ENCODE measurements around the gene TMED9. TPM values are rescaled to one million over a fixed set of nuclear protein-coding genes. Genes with fewer than 3 reads are reported as not detected.
A peak's percentile ranks its signal among the peaks of the same experiment; 100 is the strongest.

TMED9 gene
- total and polyA plus RNA-seq, 2 of the 4 experiments (the other 2 are of a cell fraction), result 123 to 357 TPM

GRCh38 chr5:177542816-177543465 is 49.1 kb upstream of the TMED9 start:
- Histone ChIP-seq H2BK120ac (ENCODE audit: low read depth, low read length) (no peak overlapping the region), H3K4me2 (ENCODE audit: low read depth, low read length) (no peak overlapping the region), H2BK5ac (ENCODE audit: low read depth, low read length, poor library complexity, severe bottlenecking) (peak overlapping the region; percentile 15), H4K91ac (ENCODE audit: insufficient read depth, low read depth, low read length) (no peak overlapping the region), H3K9ac (ENCODE audit: low read depth, low read length) (no peak overlapping the region), H3K4ac (ENCODE audit: low read depth, low read length) (no peak overlapping the region), H4K20me1 (ENCODE audit: insufficient read depth, low read length) (peaks cover 44% of the 10 kb centered on the region), H3K9me3 (ENCODE audit: control insufficient read depth, insufficient read depth, low read length) (no peaks in the 10 kb centered on the region), H2BK15ac (ENCODE audit: low read depth, low read length) (no peak overlapping the region), H3K79me1 (ENCODE audit: low read depth in 1 of 2, low read length in 2 of 2) (peaks cover 41 to 73% of the 10 kb centered on the region in 2 experiments), H3K4me3 (ENCODE audit: insufficient read depth, low read depth, low read length) (no peak overlapping the region), H2AK9ac (replicated peaks; ENCODE audit: low read depth, low read length, poor library complexity) (no peak overlapping the region), H2BK20ac (ENCODE audit: low read depth, low read length) (no peak overlapping the region), H2AFZ (replicated peaks; ENCODE audit: low read length, poor library complexity) (no peak overlapping the region), H3K27ac (ENCODE audit: insufficient read depth, low read length) (no peak overlapping the region), H4K5ac (ENCODE audit: low read depth, low read length) (no peak overlapping the region), H3K23ac (ENCODE audit: low read depth, low read length) (peak overlapping the region; percentile 19; the same call in 1 of the 2 replicates), H3K56ac (ENCODE audit: extremely low read depth, insufficient read depth, low read length) (no peak overlapping the region), H3K4me1 (ENCODE audit: control insufficient read depth, insufficient read depth, low read length) (peaks cover 29% of the 10 kb centered on the region), H3K18ac (ENCODE audit: low read depth, low read length) (no peak overlapping the region; the same call in 1 of the 2 replicates), H3K9me1 (ENCODE audit: insufficient read depth, low read length) (peaks cover 30% of the 10 kb centered on the region), H4K8ac (ENCODE audit: low read depth in 2 of 2, low read length in 2 of 2) (peak overlapping the region in 1 of 2 experiments; percentile 25; a peak in 1 of 4 replicates), H2AK5ac (ENCODE audit: low read depth, low read length) (peak overlapping the region; percentile 46; the same call in 1 of the 2 replicates), H3K14ac (replicated peaks; ENCODE audit: low read depth, low read length) (no peak overlapping the region; the same call in 1 of the 2 replicates), H3K36me3 (ENCODE audit: control insufficient read depth, insufficient read depth, low read length) (peaks cover 9% of the 10 kb centered on the region), H3K27me3 (ENCODE audit: control insufficient read depth, insufficient read depth, low read length) (no peaks in the 10 kb centered on the region)
- ChIA-PET CTCF (no interaction called here), POLR2A (ENCODE audit: unreplicated experiment) (interaction anchor here (0.6 kb wide), 1 partner anchor 158 kb away, joined by 5 read pairs; no protein-coding TSS in a partner anchor)
- DNase-seq (no peak), ATAC-seq (ENCODE audit: low read depth) (no peak)
- TF ChIP-seq MAZ (IDR thresholded peaks at IDR 0.05; ENCODE audit: borderline replicate concordance, low read depth, low read length) (no peak), MAFK (IDR thresholded peaks at IDR 0.05; ENCODE audit: low read depth, low read length) (no peak), RFX5 (IDR thresholded peaks at IDR 0.05; ENCODE audit: low read depth, low read length) (no peak), BHLHE40 (IDR thresholded peaks at IDR 0.05; ENCODE audit: low read depth, low read length) (no peak), MXI1 (IDR thresholded peaks at IDR 0.05; ENCODE audit: borderline replicate concordance, low read depth, low read length) (no peak)
- no TSS peak for BruUV-seq (replicated peaks)
- intact Hi-C loops (cut with micrococcal nuclease), result no loop called here
- WGBS, 2 experiments (ENCODE audit: extremely low coverage in 2 of 2, insufficient read length in 1 of 2), result 86% methylated on average over 1 of the region's 4 CpGs; no CpG with 5 or more reads in 1 of the 2 experiments
- dilution Hi-C loops (cut with HindIII; ENCODE audit: low sequenced_read_pairs, unreplicated experiment), result no loop called here
- in situ Hi-C loops (cut with MboI; ENCODE audit: low sequenced_read_pairs), result no loop called here
